Right forelimb (tissue), 1 donor: ENCODE measurements around the gene IGF2.
"Not testable (repeated sequence)": the region's sequence is repeated elsewhere in the genome, so short reads cannot be mapped to it uniquely, and the experiment has no call there.

Experiments used
- DNase-seq: peaks from one replicate; pipeline ENCODE4 v3.0.0-alpha.2; 2018

IGF2 gene

DNA sequence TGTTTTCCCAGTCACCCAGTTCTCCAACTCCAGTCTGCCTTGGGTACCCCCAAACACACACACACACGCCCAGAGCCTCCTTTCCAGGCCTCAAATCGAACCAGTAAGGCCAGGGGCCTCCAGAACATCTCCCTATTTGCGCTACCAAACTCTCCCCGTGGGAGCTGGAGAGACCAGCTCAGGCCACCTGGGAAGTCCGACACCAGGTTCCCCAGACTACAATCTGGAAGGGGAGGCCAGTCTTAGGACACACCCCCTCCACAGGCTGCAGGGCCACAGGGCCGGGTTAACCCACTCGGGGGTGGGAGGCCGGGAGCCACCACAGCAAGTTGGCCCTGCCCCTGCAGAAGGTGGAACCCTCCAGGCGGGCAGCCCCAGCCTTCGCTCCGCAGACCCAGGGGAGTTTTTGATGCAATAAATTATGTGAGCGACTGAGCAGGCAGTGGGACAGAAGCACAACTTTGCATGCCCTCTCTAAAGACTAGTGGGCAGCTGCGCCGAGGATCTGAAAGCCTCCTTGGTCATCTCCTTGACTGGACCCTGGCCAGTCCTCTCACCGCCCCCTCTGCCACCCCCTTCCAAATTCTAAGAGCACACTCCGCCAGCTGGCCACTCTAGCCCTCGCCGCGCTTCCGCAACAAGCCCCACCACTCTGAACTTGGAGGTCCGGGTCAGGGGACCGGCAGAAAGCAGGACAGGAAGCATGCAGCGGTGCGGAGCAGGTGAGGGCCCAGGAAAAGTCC is 2.8 kb downstream of the IGF2 start:
- no peak for DNase-seq

DNA sequence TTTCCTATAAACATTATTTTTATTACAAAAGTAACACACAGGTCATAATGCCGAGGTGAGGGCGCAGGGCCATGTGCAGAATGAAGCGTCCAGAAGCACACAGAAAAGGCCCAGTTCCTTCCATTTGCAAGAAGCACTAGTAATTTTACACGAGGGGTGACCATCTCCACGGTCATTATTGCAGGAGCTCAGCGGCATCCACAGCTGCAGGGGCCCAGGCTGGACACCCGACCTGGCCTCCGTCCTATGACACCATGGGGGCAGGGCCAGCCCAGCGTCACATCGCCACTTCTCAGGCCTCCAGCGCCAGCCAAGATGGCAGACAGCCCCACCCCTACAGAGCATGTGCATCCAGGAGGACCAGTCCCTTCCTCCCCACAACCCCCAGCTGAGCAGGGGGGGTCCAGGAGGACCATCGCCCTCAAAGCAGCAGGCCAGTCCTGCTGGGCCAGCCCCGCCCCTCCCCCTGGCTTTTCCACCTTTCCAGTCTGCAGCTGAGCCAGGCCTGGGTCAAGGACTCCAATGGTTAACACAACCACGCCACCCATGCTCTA is 3.5 kb downstream of the IGF2 start:
- DNase-seq, result no peak

DNA sequence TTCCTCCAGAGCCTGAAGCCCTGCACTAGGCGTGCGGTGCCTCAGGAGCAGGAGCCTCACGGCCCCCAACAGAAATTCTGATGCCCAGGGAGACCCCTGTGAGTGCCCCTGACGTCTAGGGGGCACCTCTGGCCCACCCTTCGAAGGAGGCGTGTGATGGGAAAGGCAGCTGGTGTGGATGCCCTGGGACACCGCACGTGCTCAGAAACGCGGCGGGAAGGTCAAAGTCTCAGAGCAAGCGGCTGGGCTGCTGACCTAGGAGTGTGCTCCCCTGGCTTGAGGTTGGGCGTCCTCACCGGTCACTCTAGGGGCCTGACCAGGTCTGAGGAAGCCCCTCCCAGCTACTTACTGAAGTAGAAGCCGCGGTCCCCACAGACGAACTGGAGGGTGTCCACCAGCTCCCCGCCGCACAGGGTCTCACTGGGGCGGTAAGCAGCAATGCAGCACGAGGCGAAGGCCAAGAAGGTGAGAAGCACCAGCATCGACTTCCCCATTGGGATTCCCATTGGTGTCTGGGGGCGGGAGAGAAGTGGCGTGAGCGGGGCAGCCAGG is 4.1 kb downstream of the IGF2 start:
- DNase-seq, result no peak

- no peak for DNase-seq
Measured at GRCh38 chr11:2134022-2135010, 4.9 kb downstream of the IGF2 start.

GRCh38 chr11:2133241-2134021 is 5.8 kb downstream of the IGF2 start:
- no peak for DNase-seq

GRCh38 chr11:2132874-2133240 is 6.3 kb downstream of the IGF2 start:
- no peak for DNase-seq

GRCh38 chr11:2132246-2132645 is 6.9 kb downstream of the IGF2 start:
- DNase-seq, result no peak

DNA sequence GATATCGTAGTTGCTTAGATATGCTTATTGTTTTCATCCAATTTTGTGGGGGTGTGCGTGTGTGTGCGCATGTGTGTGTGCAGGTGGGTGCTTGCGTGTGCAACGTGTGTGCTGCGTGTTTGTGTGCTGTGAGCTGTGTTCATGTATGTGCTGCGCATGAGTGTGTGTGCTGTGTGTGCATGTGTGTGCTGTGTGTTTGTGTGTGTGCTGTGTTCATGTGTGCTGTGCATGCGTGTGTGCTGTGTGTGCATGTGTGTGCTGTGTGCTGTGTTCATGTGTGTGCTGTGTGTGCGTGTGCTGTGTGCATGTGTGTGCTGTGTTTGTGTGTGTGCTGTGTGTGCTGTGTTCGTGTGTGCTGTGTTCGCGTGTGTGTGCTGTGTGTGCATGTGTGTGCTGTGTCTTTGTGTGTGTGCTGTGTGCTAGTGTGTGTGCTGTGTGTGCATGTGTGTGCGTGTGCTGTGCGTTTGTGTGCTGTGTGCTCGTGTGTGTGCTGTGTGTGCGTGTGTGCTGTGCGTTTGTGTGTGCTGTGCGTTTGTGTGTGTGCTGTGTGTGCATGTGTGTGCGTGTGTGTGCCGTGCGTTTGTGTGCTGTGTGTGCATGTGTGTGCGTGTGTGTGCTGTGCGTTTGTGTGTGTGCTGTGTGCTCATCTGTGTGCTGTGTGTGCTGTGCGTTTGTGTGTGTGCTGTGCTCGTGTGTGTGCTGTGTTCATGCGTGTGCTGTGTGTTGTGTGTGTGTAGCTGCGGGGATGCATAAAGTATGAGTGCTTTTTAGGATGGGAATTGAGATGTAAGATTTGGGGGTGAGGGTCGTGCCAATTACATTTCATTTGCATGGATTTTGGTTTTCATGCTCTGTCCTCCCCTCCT is 7.6 kb downstream of the IGF2 start:
- DNase-seq, result no peak

GRCh38 chr11:2130881-2131352 is 8.3 kb downstream of the IGF2 start:
- no peak for DNase-seq

DNA sequence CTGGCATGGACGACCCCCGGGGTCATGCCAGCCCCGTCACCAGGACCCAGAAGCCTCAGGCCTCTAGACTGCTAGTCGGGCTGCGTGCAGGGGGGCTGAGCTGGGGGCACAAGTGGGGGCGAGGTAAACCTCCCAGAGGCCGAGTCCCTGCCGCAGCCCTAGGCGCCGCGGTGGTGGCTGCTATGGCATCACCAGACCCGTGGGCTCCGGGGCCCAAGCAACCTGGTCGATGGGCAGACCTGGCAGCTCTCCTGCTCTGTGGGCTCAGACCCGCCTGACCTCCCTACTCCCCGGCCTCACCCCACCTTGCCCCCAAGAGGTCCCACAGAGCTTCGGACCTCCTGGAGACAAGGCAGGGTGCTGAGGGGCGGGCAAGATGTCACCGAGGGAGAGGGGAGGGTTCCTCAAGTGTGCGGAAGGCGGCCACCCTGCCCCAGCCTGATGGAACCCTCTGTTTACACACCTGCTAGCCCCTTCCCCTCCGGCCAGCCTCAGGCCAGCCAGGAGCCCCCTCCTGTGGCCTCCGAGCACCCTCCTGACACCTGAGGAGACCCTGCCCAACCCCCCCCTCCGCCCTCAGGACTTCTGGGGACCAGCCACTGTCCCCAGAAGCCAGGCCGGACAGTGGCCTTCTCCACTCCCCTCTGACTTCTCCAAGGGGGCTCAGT is 9.4 kb downstream of the IGF2 start:
- peak; percentile 43 for DNase-seq

GRCh38 chr11:2129308-2129698 is 9.9 kb downstream of the IGF2 start:
- no peak for DNase-seq

DNA sequence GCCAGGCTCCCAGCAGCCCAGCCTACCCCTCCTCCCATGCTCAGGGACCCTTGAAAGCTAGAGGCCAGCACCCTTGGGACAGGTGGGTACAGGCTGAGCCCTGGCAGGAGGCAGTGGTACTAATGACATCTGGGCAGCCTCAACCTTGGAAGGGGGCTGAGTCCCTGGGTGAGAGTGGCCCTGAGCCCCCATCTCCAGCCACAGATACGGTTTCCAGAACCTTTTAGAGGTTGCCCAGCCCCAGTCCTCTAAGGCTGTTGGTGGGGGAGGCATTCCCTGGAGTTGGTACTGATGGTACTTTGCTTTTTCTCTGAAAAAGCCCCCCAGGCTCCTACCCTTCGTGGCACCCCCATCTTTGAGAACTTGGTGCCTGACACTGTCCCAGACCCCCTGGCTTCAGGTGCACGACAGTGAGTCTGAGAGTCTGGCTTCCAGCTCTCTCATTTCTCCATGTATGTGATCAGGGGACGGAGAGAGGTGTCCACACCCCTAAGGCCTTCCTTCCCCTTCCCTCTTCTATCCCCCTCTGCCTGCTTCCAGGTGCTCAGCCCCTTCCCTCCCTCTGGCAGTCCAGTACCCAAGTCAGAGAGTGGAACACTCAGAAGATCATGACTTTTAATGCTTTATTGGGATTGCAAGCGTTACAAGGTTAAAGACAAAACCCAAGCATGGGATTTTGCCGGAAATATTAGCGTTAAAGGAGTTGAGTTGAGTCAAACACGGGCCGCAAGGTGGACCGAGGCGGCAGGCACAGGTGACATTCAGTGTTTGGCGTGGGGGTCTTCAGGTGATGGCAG is 10.5 kb downstream of the IGF2 start:
- peak; percentile 74 for DNase-seq

- DNase-seq, result peak; percentile 77
Measured at GRCh38 chr11:2128130-2128510, 11.1 kb downstream of the IGF2 start.

- no peak for DNase-seq
Measured at GRCh38 chr11:2127482-2128129, 11.6 kb downstream of the IGF2 start.

- DNase-seq, result no peak
Measured at GRCh38 chr11:2126520-2127085, 12.6 kb downstream of the IGF2 start.

- not testable (repeated sequence) for DNase-seq
Measured at GRCh38 chr11:2124736-2125484, 14.3 kb downstream of the IGF2 start.

DNA sequence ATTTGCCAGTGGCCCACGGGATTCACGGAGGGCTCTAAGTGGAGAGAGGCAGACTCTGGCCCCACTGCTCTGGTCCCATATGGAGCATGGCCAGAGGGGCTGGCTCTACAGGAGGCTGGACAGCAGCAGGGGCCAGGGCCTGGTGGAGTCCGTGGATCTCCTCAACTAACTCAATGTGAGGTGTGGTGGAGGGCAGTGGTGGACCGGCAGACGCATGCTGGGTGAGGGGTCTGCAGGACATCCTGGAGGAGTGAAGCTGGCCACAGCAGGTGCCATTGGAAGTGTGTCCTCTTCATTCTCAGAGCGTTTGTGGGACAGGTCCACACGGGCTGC is 15.6 kb downstream of the IGF2 start:
- no peak for DNase-seq

GRCh38 chr11:2122907-2123627 is 16.1 kb downstream of the IGF2 start:
- peak; percentile 38 for DNase-seq
